Kidney (tissue), 14 donors: ENCODE data around the gene POLR2F. TPM values are rescaled to one million over a fixed set of nuclear protein-coding genes. Genes with fewer than 3 reads are reported as not detected.

ENCODE experiments used
- DNase-seq, 5 donors: peaks; one replicate each; pipeline ENCODE4 v3.0.0-alpha.2; 2013 to 2020
- FAIRE-seq: peaks from 2 replicates; lab custom pipeline; 2012; peaks lifted over from hg19 to GRCh38; lab: Jason Lieb, UNC
- H3K27ac ChIP-seq, 2 donors: one replicate each; pipeline ENCODE4 v1.7.0; 2013; ENCODE audit warnings: low read depth in 2 of 2, low read length in 2 of 2, inconsistent platforms in 1 of 2
- H3K27me3 ChIP-seq: one replicate; pipeline ENCODE4 v1.7.1; 2013; ENCODE audit warnings: low read length, inconsistent platforms; ENCODE audit not compliant: control insufficient read depth, insufficient read depth
- H3K36me3 ChIP-seq, 3 donors: one replicate each; pipeline versions ENCODE4 v1.7.0 to v1.7.1; 2013; ENCODE audit warnings: low read length in 3 of 3, control low read depth in 1 of 3, inconsistent platforms in 1 of 3; ENCODE audit not compliant: insufficient read depth in 3 of 3, control insufficient read depth in 2 of 3
- H3K4me1 ChIP-seq, 3 donors: one replicate each; pipeline versions ENCODE4 v1.7.0 to v1.7.1; 2013; ENCODE audit warnings: low read length in 3 of 3, inconsistent platforms in 1 of 3, low read depth in 1 of 3; ENCODE audit not compliant: control insufficient read depth in 2 of 3, insufficient read depth in 2 of 3
- H3K4me3 ChIP-seq, 3 donors: one replicate each; pipeline versions ENCODE4 v1.7.0 to v1.8.1; 2013; ENCODE audit warnings: low read length in 3 of 3, control low read depth in 1 of 3, inconsistent platforms in 1 of 3
- H3K9ac ChIP-seq, 3 donors: one replicate each; pipeline versions ENCODE4 v1.7.0 to v1.7.1; 2013; ENCODE audit warnings: low read length in 3 of 3, control low read depth in 1 of 3, inconsistent platforms in 1 of 3
- H3K9me3 ChIP-seq, 3 donors: one replicate each; pipeline versions ENCODE4 v1.7.0 to v1.7.1; 2013; ENCODE audit warnings: low read length in 3 of 3, control low read depth in 1 of 3, inconsistent platforms in 1 of 3; ENCODE audit not compliant: control insufficient read depth in 2 of 3, insufficient read depth in 1 of 3
- CTCF ChIP-seq: IDR thresholded peaks from 3 replicates; pipeline ENCODE4 v1.5.1; 2012; ENCODE audit warnings: mild to moderate bottlenecking, moderate library complexity, borderline replicate concordance; ENCODE audit not compliant: insufficient read depth; ENCODE audit errors: extremely low read depth
- intact Hi-C: fragments of 100-400 bp; cut with DNase I; formaldehyde crosslinking; loops from one replicate; pipeline ENCODE4 v1.11.1; 2022
- polyA plus RNA-seq: library from polyadenylated mRNA; stranded (reverse); fragments of 350-450 nt; fragmentation: Illumina TruSeq; extraction: RNeasy Lipid Tissue Mini Kit (QIAGEN cat#74804); gene quantifications from one replicate; pipeline ENCODE4 v1.2.3, GENCODE V29; 2014; ENCODE audit warnings: low read depth, low replicate concordance; ENCODE audit not compliant: insufficient read depth
- total RNA-seq: library from RNA; stranded (reverse); fragmentation: NEBNext Ultra II Directional; extraction: Animal tissue kit (Norgen Biotek cat#: 25700); gene quantifications from one replicate; pipeline ENCODE4 v1.2.1, GENCODE V29; 2021
- donor health status: control.
- donor health status: control.
- donor health status: control.
- donor health status: control.
- donor health status: control.
- donor health status: DM: yes; HTN: yes; CAD: no.
- donor health status: Normal renal cell carcinoma (clear cell type).

POLR2F gene
- total and polyA plus RNA-seq, 2 donors from 2014 or later: 57.9 to 121 TPM

DNA sequence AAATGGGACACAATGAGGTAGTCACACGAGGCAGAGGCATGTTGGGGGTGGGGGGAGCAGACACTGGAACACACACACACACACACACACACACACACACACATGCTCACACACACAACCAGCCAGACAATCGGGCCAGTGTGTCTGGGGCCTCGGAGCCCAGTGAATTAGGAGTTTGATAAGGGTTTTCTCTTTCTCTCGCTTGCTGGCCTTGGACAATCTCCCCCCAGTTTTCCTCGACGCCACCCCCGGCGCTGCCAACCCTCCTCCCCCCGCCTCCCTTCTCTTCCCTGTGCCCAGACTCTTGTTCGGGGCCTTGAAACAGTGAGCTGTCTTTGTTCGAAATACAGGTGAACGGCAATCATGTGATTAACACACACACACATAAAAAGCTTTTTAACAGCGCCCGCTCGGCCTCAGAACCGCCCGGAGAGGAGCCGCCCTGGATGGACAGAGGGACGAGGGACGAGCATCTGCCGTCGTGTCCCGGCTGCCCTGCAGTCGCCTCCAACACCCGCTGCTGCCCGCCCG, 32.3 kb downstream of the POLR2F start:
- peaks cover 0 to 7% (median 0%) of the 10 kb centered on the region in 3 donors for H3K4me1 ChIP-seq
- FAIRE-seq (no peak), DNase-seq (no peak)
- no peaks in the 10 kb centered on the region for H3K36me3 ChIP-seq
- intact Hi-C loops: no loop called here
- no peak overlapping the region for H3K27ac ChIP-seq
- H3K27me3 ChIP-seq: peaks cover 3% of the 10 kb centered on the region
- H3K9ac ChIP-seq: no peak overlapping the region
- no peak overlapping the region for H3K4me3 ChIP-seq
- TF ChIP-seq CTCF: no peak
- H3K9me3 ChIP-seq: no peaks in the 10 kb centered on the region

- Histone ChIP-seq H3K36me3 (no peaks in the 10 kb centered on the region), H3K9me3 (no peaks in the 10 kb centered on the region), H3K9ac (no peak overlapping the region), H3K27me3 (peaks cover 3% of the 10 kb centered on the region), H3K27ac (no peak overlapping the region), H3K4me3 (no peak overlapping the region), H3K4me1 (peaks cover 0 to 4% (median 0%) of the 10 kb centered on the region in 3 donors)
- FAIRE-seq: no peak
- no peak for DNase-seq
- no peak for TF ChIP-seq CTCF
- intact Hi-C loops: no loop called here
Observed at GRCh38 chr22:37986371-37986770, 32.9 kb downstream of the POLR2F start.

- Histone ChIP-seq H3K27me3 (no peaks in the 10 kb centered on the region), H3K9ac (no peak overlapping the region), H3K27ac (no peak overlapping the region), H3K36me3 (no peaks in the 10 kb centered on the region), H3K9me3 (no peaks in the 10 kb centered on the region), H3K4me3 (no peak overlapping the region), H3K4me1 (no peaks in the 10 kb centered on the region)
- no peak for FAIRE-seq
- intact Hi-C loops: no loop called here
- peak in 1 of 5 donors; percentile 55 for DNase-seq
- TF ChIP-seq CTCF: no peak
Observed at GRCh38 chr22:37989146-37990045, 35.9 kb downstream of the POLR2F start.
